Uterine smooth muscle cell (primary cell): ENCODE results near the gene TRIP10. TPM values are rescaled to one million over a fixed set of nuclear protein-coding genes. Genes with fewer than 3 reads are reported as not detected.

ENCODE experiments used
- total RNA-seq: library from RNA; depleted of rRNA; stranded (reverse); fragments of >200 nt; gene quantifications from 2 replicates; pipeline ENCODE4 v1.2.3, GENCODE V29; 2014

TRIP10 gene
- 39.1 and 41.6 TPM in 2 replicates for total RNA-seq

GRCh38 chr19:6739390-6739882 is at the start of gene TRIP10:
TSS of gene TRIP10 (plus strand) at chr19:6739680. CDS start at chr19:6739762, 82 bp downstream.

GRCh38 chr19:6720369-6721137 is 18.9 kb upstream of the TRIP10 start, which contains the start of gene C3:
TSS of gene C3 (minus strand) at chr19:6720650. CDS start at chr19:6720589, 61 bp downstream.

GRCh38 chr19:6737284-6737872 is 2.1 kb upstream of the TRIP10 start, which contains the start of gene GPR108:
TSS of gene GPR108 (minus strand) at chr19:6737580. CDS start at chr19:6737576, 4 bp downstream.

GRCh38 chr19:6767357-6768235 is 28.1 kb downstream of the TRIP10 start, which contains the start of gene SH2D3A:
TSS of gene SH2D3A (minus strand) at chr19:6767435. CDS start at chr19:6763748, 3,687 bp downstream.

GRCh38 chr19:6772028-6772865 is 32.8 kb downstream of the TRIP10 start, which contains the start of gene VAV1:
TSS of gene VAV1 (plus strand) at chr19:6772708. CDS start at chr19:6772808, 100 bp downstream.

Other genes with a start within 250 kb of the TRIP10 start
- not detected in 2 replicates for gene TUBB4A, start 237.4 kb upstream of the TRIP10 start, total RNA-seq
- gene TNFSF9, start 208.7 kb upstream of the TRIP10 start, total RNA-seq, result 0.11 TPM in 1 of 2 replicates, not detected in the other
- not detected in 2 replicates for gene CD70, start 148.5 kb upstream of the TRIP10 start, total RNA-seq
- not detected in 2 replicates for gene TNFSF14, start 69.5 kb upstream of the TRIP10 start, total RNA-seq
- 0.22 and 0.25 TPM in 2 replicates for gene C3, start 19.0 kb upstream of the TRIP10 start, total RNA-seq
- 26.0 and 34.4 TPM in 2 replicates for gene GPR108, start 2.1 kb upstream of the TRIP10 start, total RNA-seq
- not detected in 2 replicates for gene SH2D3A, start 27.8 kb downstream of the TRIP10 start, total RNA-seq
- not detected in 2 replicates for gene VAV1, start 33.0 kb downstream of the TRIP10 start, total RNA-seq
- not detected in 2 replicates for gene ADGRE1, start 147.9 kb downstream of the TRIP10 start, total RNA-seq